Erythroblast (primary cell): ENCODE measurements around the gene CEACAM5.

ENCODE experiments used
- GATA1 ChIP-seq: IDR thresholded peaks from 2 replicates; pipeline ENCODE4 v1.6.1; 2011; ENCODE audit warnings: low read depth, mild to moderate bottlenecking, control low read depth, low read length, moderate library complexity
- POLR2A ChIP-seq: IDR thresholded peaks from 2 replicates; pipeline ENCODE4 v1.6.1; 2011; ENCODE audit warnings: mild to moderate bottlenecking, low read length

GRCh38 chr19:41668315-41668714 lies 40.1 kb upstream of the CEACAM5 start:
- TF ChIP-seq POLR2A (no peak), GATA1 (no peak)
